ENCODE results near the gene DUSP11.

DUSP11 gene

DNA sequence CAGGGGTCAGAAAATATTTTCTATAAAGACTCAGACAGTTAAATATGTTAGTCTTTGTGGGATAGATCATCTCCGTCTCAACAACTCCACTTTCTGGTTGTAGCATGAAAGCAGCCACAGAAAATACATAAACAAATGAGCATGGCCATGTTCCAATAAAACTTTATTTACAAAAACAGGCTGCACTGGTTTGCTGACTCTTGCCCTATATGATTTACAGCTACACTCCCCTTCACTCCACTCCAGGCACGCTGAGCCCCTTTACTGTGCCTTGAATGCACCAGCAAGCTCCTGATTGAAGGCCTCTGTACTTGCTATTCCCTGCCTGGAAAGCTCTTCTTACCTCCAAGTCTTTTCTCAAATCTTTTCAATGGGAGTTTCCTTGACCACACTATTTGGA lies 43.1 kb upstream of the DUSP11 start:
- Histone ChIP-seq H3K9ac (ENCODE audit: low read length) (no peak overlapping the region), H3K4me3 (ENCODE audit: low read depth, low read length) (no peak overlapping the region), H2BK5ac (ENCODE audit: low read depth, low read length, poor library complexity) (no peak overlapping the region), H4K91ac (ENCODE audit: low read depth, low read length) (no peak overlapping the region), H3K14ac (ENCODE audit: low read length) (no peak overlapping the region), H3K4me2 (ENCODE audit: low read length) (no peak overlapping the region), H3K23ac (ENCODE audit: low read length) (no peak overlapping the region), H2BK12ac (ENCODE audit: low read length) (no peak overlapping the region), H3K4me1 (ENCODE audit: control insufficient read depth in 1 of 2, insufficient read depth in 2 of 2, low read length in 2 of 2) (no peaks in the 10 kb centered on the region), H3K27ac (ENCODE audit: low read depth, low read length) (no peak overlapping the region), H3K36me3 (ENCODE audit: control insufficient read depth in 1 of 2, insufficient read depth in 2 of 2, low read length in 2 of 2) (no peaks in the 10 kb centered on the region), H3K9me3 (ENCODE audit: insufficient read depth, low read depth, low read length) (no peaks in the 10 kb centered on the region), H2BK120ac (ENCODE audit: insufficient read depth, low read length, poor library complexity) (no peak overlapping the region), H3K79me1 (ENCODE audit: low read length) (no peaks in the 10 kb centered on the region), H4K12ac (ENCODE audit: low read depth, low read length) (no peak overlapping the region), H3K27me3 (ENCODE audit: insufficient read depth, low read length) (no peaks in the 10 kb centered on the region), H3K4ac (ENCODE audit: low read depth, low read length) (no peak overlapping the region), H3K79me2 (ENCODE audit: control insufficient read depth, insufficient read depth, low read length, poor library complexity) (no peaks in the 10 kb centered on the region), H2AFZ (ENCODE audit: insufficient read depth, low read length, poor library complexity) (no peak overlapping the region), H4K8ac (ENCODE audit: low read depth, low read length) (no peak overlapping the region), H2AK5ac (ENCODE audit: low read length) (no peak overlapping the region), H3K18ac (ENCODE audit: low read length) (no peak overlapping the region)
- no peak for DNase-seq
- no CpG with 5 or more reads among the region's 2 CpGs for WGBS (ENCODE audit: extremely low coverage, insufficient coverage, insufficient read length)

DNA sequence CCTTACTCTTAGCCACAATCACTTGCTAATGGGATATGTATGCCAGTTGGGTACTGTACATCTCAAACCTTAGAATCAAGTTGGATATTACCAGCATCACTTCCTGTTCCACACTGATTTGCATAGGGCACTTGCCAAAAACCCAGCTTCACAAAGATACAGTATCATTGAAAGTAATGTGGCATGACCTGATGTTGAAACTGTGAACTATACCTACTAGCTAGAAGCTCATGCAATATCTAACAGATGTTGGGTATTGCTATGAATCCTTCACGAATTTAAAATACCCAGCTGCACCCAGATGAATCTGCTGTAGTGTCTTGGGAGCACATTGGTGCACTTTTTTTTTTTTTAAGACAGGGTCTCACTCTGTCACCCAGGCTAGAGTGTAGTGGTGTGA lies 42.4 kb upstream of the DUSP11 start:
- no peaks in the 10 kb centered on the region for H3K79me2 ChIP-seq (ENCODE audit: control insufficient read depth, insufficient read depth, low read length, poor library complexity)
- no peak overlapping the region for H4K12ac ChIP-seq (ENCODE audit: low read depth, low read length)
- no peaks in the 10 kb centered on the region for H3K27me3 ChIP-seq (ENCODE audit: insufficient read depth, low read length)
- H3K79me1 ChIP-seq (ENCODE audit: low read length), result no peaks in the 10 kb centered on the region
- H2AK5ac ChIP-seq (ENCODE audit: low read length), result no peak overlapping the region
- no peak overlapping the region for H3K4ac ChIP-seq (ENCODE audit: low read depth, low read length)
- no CpG with 5 or more reads among the region's 1 CpG for WGBS (ENCODE audit: extremely low coverage, insufficient coverage, insufficient read length)
- H4K8ac ChIP-seq (ENCODE audit: low read depth, low read length), result no peak overlapping the region
- no peak overlapping the region for H3K4me2 ChIP-seq (ENCODE audit: low read length)
- H3K36me3 ChIP-seq (ENCODE audit: control insufficient read depth in 1 of 2, insufficient read depth in 2 of 2, low read length in 2 of 2), result no peaks in the 10 kb centered on the region
- H2BK5ac ChIP-seq (ENCODE audit: low read depth, low read length, poor library complexity), result no peak overlapping the region
- no peaks in the 10 kb centered on the region for H3K4me1 ChIP-seq (ENCODE audit: control insufficient read depth in 1 of 2, insufficient read depth in 2 of 2, low read length in 2 of 2)
- H2BK120ac ChIP-seq (ENCODE audit: insufficient read depth, low read length, poor library complexity), result no peak overlapping the region
- H3K27ac ChIP-seq (ENCODE audit: low read depth, low read length), result no peak overlapping the region
- DNase-seq, result no peak
- no peak overlapping the region for H3K9ac ChIP-seq (ENCODE audit: low read length)
- H3K9me3 ChIP-seq (ENCODE audit: insufficient read depth, low read depth, low read length), result no peaks in the 10 kb centered on the region
- no peak overlapping the region for H3K14ac ChIP-seq (ENCODE audit: low read length)
- H3K4me3 ChIP-seq (ENCODE audit: low read depth, low read length), result no peak overlapping the region
- H4K91ac ChIP-seq (ENCODE audit: low read depth, low read length), result no peak overlapping the region
- no peak overlapping the region for H3K23ac ChIP-seq (ENCODE audit: low read length)
- no peak overlapping the region for H3K18ac ChIP-seq (ENCODE audit: low read length)
- H2BK12ac ChIP-seq (ENCODE audit: low read length), result no peak overlapping the region
- H2AFZ ChIP-seq (ENCODE audit: insufficient read depth, low read length, poor library complexity), result no peak overlapping the region

DNA sequence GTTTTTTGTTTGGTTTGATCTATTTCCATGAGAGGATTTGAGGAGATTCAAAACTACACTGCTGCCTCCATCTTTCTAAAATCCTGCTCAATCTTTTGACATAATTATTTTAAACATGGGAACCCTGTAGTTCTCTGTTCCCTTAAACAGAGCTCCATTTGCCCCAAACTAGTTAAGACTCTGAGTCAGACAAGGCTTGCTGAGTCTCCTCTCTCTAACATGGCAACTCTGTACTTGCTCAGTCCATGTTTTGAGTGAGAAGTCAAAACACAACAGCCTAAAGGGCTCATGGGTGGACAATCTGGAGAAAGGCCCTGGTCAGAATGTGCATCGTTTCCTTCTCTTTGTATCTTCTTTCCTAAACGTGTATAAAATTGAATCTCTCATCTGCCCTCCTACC lies 41.8 kb upstream of the DUSP11 start:
- DNase-seq, result no peak
- H3K14ac ChIP-seq (ENCODE audit: low read length), result no peak overlapping the region
- H2BK12ac ChIP-seq (ENCODE audit: low read length), result no peak overlapping the region
- H3K27ac ChIP-seq (ENCODE audit: low read depth, low read length), result no peak overlapping the region
- no peak overlapping the region for H2AK5ac ChIP-seq (ENCODE audit: low read length)
- H3K4me1 ChIP-seq (ENCODE audit: control insufficient read depth in 1 of 2, insufficient read depth in 2 of 2, low read length in 2 of 2), result no peaks in the 10 kb centered on the region
- H3K4me2 ChIP-seq (ENCODE audit: low read length), result no peak overlapping the region
- no peak overlapping the region for H2AFZ ChIP-seq (ENCODE audit: insufficient read depth, low read length, poor library complexity)
- H3K27me3 ChIP-seq (ENCODE audit: insufficient read depth, low read length), result no peaks in the 10 kb centered on the region
- H3K79me1 ChIP-seq (ENCODE audit: low read length), result no peaks in the 10 kb centered on the region
- H3K4ac ChIP-seq (ENCODE audit: low read depth, low read length), result no peak overlapping the region
- no peaks in the 10 kb centered on the region for H3K36me3 ChIP-seq (ENCODE audit: control insufficient read depth in 1 of 2, insufficient read depth in 2 of 2, low read length in 2 of 2)
- no peak overlapping the region for H4K91ac ChIP-seq (ENCODE audit: low read depth, low read length)
- H3K23ac ChIP-seq (ENCODE audit: low read length), result no peak overlapping the region
- no peak overlapping the region for H4K12ac ChIP-seq (ENCODE audit: low read depth, low read length)
- H3K79me2 ChIP-seq (ENCODE audit: control insufficient read depth, insufficient read depth, low read length, poor library complexity), result no peaks in the 10 kb centered on the region
- H3K18ac ChIP-seq (ENCODE audit: low read length), result no peak overlapping the region
- no peak overlapping the region for H2BK120ac ChIP-seq (ENCODE audit: insufficient read depth, low read length, poor library complexity)
- WGBS (ENCODE audit: extremely low coverage, insufficient coverage, insufficient read length), result no CpG with 5 or more reads among the region's 2 CpGs
- H2BK5ac ChIP-seq (ENCODE audit: low read depth, low read length, poor library complexity), result no peak overlapping the region
- H3K4me3 ChIP-seq (ENCODE audit: low read depth, low read length), result no peak overlapping the region
- H3K9ac ChIP-seq (ENCODE audit: low read length), result no peak overlapping the region
- peaks cover under 1% of the 10 kb centered on the region for H3K9me3 ChIP-seq (ENCODE audit: insufficient read depth, low read depth, low read length)
- H4K8ac ChIP-seq (ENCODE audit: low read depth, low read length), result no peak overlapping the region

DNA sequence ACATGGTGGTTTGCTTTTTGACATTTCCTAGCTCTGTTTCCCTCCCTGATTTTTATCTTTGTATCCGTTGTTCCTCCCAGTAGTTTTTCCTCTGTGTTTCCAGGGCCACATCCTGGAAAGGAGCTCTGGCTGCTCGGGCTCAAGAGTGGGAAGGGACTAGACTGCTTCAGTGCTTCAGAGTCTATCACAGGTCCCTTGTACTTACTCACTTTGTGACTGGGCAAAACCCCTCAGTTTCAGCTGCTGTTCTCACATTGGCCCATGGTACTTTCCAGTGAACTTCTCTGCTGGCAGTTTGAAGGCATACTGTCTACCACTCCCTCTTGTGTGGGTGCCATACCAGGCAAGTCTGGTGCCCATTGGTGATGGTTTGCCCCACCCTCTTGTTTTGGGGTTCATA lies 41.3 kb upstream of the DUSP11 start:
- Histone ChIP-seq H3K36me3 (ENCODE audit: control insufficient read depth in 1 of 2, insufficient read depth in 2 of 2, low read length in 2 of 2) (peaks cover 0 to 2% of the 10 kb centered on the region in 2 experiments), H4K91ac (ENCODE audit: low read depth, low read length) (no peak overlapping the region), H3K9ac (ENCODE audit: low read length) (no peak overlapping the region), H2BK5ac (ENCODE audit: low read depth, low read length, poor library complexity) (no peak overlapping the region), H3K4me2 (ENCODE audit: low read length) (no peak overlapping the region), H3K27ac (ENCODE audit: low read depth, low read length) (no peak overlapping the region), H2BK12ac (ENCODE audit: low read length) (no peak overlapping the region), H3K4me1 (ENCODE audit: control insufficient read depth in 1 of 2, insufficient read depth in 2 of 2, low read length in 2 of 2) (no peaks in the 10 kb centered on the region), H3K4ac (ENCODE audit: low read depth, low read length) (no peak overlapping the region), H4K12ac (ENCODE audit: low read depth, low read length) (no peak overlapping the region), H3K27me3 (ENCODE audit: insufficient read depth, low read length) (no peaks in the 10 kb centered on the region), H4K8ac (ENCODE audit: low read depth, low read length) (no peak overlapping the region), H3K4me3 (ENCODE audit: low read depth, low read length) (no peak overlapping the region), H3K14ac (ENCODE audit: low read length) (no peak overlapping the region), H3K9me3 (ENCODE audit: insufficient read depth, low read depth, low read length) (peaks cover 4% of the 10 kb centered on the region), H3K79me1 (ENCODE audit: low read length) (no peaks in the 10 kb centered on the region), H2AK5ac (ENCODE audit: low read length) (no peak overlapping the region), H3K23ac (ENCODE audit: low read length) (no peak overlapping the region), H3K79me2 (ENCODE audit: control insufficient read depth, insufficient read depth, low read length, poor library complexity) (no peaks in the 10 kb centered on the region), H2AFZ (ENCODE audit: insufficient read depth, low read length, poor library complexity) (no peak overlapping the region), H2BK120ac (ENCODE audit: insufficient read depth, low read length, poor library complexity) (no peak overlapping the region), H3K18ac (ENCODE audit: low read length) (no peak overlapping the region)
- no CpG with 5 or more reads among the region's 2 CpGs for WGBS (ENCODE audit: extremely low coverage, insufficient coverage, insufficient read length)
- DNase-seq, result no peak

All from trophoblast cell (in vitro differentiated cells and primary cell).